Cardiac fibroblast (primary cell): ENCODE data around the gene SAPCD1.

Experiments used
- DNase-seq, 2 donors: peaks; one replicate each; pipeline versions ENCODE4 v3.0.0 to v3.0.0-alpha.2; 2010; ENCODE audit warnings: low read depth in 2 of 2
- H3K4me3 ChIP-seq, 2 donors: replicated peaks in 1 of 2; 1 replicate in 1 of 2; 2 replicates in 1 of 2; pipeline ENCODE4 v1.5.1; 2011; ENCODE audit warnings: low read depth in 2 of 2, low read length in 2 of 2, mild to moderate bottlenecking in 2 of 2, moderate library complexity in 1 of 2
- TF ChIP-seq, protein P1 (sequence below): IDR thresholded peaks from one replicate; pipeline ENCODE4 v1.5.1; 2011; ENCODE audit warnings: low read depth, mild to moderate bottlenecking, low read length, inconsistent platforms

Gene SAPCD1

DNA sequence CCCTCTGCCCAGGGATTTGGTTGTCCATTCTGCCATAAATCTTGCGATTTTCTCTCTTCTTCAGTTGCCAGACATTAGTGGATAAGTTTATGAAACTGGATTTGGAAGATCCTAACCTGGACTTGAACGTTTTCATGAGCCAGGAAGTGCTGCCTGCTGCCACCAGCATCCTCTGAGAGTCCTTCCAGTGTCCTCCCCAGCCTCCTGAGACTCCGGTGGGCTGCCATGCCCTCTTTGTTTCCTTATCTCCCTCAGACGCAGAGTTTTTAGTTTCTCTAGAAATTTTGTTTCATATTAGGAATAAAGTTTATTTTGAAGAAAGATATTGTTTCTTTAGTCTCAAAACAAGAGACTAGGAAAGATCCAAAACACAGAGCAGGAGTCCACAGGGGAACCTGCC is at the start of gene SAPCD1:
SAPCD1 (plus strand) TSS at position 301 of the 400 bp plus-strand sequence. CDS start 399 bp downstream, outside the sequence.
- TF ChIP-seq, protein P1, sequence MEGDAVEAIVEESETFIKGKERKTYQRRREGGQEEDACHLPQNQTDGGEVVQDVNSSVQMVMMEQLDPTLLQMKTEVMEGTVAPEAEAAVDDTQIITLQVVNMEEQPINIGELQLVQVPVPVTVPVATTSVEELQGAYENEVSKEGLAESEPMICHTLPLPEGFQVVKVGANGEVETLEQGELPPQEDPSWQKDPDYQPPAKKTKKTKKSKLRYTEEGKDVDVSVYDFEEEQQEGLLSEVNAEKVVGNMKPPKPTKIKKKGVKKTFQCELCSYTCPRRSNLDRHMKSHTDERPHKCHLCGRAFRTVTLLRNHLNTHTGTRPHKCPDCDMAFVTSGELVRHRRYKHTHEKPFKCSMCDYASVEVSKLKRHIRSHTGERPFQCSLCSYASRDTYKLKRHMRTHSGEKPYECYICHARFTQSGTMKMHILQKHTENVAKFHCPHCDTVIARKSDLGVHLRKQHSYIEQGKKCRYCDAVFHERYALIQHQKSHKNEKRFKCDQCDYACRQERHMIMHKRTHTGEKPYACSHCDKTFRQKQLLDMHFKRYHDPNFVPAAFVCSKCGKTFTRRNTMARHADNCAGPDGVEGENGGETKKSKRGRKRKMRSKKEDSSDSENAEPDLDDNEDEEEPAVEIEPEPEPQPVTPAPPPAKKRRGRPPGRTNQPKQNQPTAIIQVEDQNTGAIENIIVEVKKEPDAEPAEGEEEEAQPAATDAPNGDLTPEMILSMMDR, result no peak
- no peak for DNase-seq
- H3K4me3 ChIP-seq, result no peak within 1 kb of the TSS

DNA sequence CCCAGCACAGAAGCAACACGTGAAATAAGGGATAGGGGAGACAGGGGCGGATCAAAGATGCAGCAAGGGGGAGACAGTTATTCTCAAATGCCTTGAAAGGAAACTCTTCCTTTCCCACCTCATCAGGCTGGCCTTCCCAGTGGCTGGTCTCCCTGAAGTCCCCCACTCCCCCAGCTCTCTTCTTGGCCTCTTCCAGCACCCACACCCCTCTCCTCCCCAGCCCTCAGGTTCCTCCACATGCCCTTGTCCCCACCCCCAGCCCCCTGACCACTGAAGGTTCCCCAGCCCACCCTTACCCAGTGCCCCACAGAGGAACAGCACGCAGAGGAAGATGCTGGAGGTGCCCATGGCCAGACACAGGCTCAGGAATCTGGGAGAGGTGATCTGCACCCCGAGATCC is 49.0 kb upstream of the SAPCD1 start:
- TF ChIP-seq, protein P1, result no peak
- no peak overlapping the region for H3K4me3 ChIP-seq

DNA sequence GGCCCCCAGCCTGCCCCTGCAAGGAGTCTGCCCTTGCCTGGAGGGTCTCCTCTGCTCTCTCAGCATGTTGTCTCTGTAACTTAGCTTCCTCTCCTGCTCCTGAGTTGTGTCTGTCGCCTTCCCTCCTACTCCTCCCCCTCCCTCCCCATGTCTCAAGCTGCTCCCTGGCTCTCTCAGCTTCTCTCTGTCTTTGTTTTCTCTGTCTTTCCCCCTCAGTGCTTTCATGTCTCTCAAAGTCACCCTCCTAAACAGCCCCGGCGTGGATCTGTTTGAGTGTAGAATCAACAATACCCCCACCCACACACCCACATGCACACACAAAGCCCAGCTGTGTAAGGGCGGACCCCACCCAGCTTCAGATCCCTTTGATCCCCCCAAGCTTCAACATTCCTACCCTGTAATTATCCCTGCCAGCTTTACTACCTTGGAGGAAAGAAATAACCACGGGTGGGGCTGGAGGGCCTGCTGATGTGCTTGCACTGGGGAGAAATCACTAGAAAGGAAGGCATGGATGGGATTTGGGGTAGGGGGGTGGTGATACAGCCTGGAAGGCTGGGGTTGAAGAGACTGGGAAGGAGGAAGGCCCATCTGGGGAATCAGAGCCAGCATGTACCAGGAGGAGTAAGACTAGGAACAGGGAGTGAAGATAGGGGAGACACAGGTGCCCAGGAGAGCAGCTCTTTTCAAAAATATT is 48.3 kb upstream of the SAPCD1 start:
- TF ChIP-seq, protein P1, result no peak
- no peak overlapping the region for H3K4me3 ChIP-seq
- DNase-seq, result no peak

More for the DNA sequence above, 49.0 kb upstream of the SAPCD1 start:
- no peak for DNase-seq

DNA sequence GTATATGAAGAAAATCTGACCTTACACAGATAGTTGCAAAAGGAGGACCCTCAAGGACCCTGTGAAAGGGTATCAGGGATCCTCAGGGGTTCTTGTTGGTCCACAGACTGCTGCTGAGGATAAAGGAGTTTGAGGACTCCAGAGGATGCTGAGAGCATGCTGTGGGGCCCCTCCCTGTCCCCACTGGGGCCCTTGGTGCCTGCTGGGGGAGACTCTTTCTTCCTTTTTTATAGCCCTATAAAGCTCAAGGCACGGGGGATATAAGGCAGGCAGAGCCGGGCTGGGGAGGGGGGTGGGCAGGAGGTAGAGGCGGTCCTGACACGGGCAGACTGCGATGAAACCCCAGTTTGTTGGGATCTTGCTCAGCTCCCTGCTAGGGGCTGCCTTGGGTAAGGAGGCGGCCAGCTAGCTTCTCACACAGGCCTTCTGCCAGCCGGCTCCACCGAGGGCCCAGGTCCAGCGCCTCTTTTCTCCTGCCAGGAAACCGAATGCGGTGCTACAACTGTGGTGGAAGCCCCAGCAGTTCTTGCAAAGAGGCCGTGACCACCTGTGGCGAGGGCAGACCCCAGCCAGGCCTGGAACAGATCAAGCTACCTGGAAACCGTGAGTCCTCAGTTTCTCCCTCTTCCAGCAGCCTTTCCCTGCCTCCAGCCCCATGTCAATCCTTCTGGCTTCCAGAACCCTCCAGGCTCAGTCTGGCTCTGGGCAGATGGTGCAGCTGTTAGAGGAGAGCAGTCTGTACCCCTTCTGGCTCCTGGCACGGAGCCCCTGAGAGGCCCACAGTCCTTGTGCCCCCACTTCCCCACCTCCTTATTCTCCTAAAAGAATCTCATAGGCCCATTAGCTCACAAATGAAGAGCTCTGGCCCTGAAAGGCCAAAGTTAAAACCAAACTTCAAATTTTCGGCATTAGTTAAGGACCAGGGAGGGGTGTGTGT is 47.2 kb upstream of the SAPCD1 start, which contains the start of gene LY6G6D:
LY6G6D (plus strand) TSS at position 327 of the 937 bp plus-strand sequence; CDS start at position 335, 8 bp downstream.
- TF ChIP-seq, protein P1, result no peak
- no peak within 1 kb of the TSS for H3K4me3 ChIP-seq
- DNase-seq, result no peak

DNA sequence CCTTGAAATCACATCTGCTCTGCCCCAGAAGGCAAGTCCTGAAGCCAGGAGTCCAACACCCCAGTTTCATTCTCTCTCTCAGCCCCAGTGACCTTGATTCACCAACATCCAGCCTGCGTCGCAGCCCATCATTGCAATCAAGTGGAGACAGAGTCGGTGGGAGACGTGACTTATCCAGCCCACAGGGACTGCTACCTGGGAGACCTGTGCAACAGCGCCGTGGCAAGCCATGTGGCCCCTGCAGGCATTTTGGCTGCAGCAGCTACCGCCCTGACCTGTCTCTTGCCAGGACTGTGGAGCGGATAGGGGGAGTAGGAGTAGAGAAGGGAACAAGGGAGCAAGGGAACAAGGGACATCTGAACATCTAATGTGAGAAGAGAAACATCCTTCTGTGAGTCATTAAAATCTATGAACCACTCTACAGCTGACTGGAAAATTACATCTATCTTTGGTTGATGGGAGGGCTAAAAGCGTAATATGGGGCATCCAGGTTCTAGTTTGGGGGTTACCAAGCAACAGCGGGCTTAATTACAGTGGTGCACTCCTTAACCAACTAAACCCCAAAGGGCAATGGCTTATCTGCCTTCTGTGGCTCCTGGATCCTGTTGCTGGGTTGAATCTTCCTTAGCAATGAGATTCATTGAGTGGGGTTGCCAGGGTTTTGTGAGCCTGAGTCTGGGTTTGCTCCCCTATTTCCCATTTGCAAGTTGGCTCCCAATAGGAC is 44.8 kb upstream of the SAPCD1 start:
- DNase-seq, result no peak
- no peak overlapping the region for H3K4me3 ChIP-seq
- TF ChIP-seq, protein P1, result no peak

DNA sequence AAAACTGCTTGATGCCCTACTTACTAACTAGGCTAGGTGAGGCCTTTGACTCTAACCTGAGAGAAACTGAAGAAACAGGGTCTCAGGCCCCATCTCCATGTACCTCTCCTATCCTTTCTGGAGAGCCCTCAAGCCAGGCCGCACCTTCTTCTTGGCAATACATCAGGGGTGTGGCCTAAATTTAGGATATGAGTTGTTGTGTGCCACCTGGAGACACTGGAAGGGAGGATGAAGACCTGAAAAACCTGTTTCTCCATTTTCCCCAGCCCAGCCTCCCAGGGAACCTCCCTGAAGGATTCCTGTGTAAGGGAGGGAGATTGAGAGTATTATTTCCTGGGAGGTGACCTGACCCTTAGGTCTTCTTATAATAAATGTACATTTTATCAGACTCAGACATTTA is 44.2 kb upstream of the SAPCD1 start:
- H3K4me3 ChIP-seq, result no peak overlapping the region
- no peak for DNase-seq
- TF ChIP-seq, protein P1, result no peak
